Choroid plexus epithelial cell (primary cell): ENCODE results near the gene ALK.

Experiments used
- DNase-seq: peaks from one replicate; pipeline ENCODE4 v3.0.0-alpha.2; 2010; ENCODE audit warnings: low read depth
- H3K4me3 ChIP-seq: 2 replicates; pipeline ENCODE4 v1.5.1; 2011; ENCODE audit warnings: low read depth, mild to moderate bottlenecking, control low read depth, low read length, moderate library complexity
- CTCF ChIP-seq: conservative IDR thresholded peaks from 2 replicates; pipeline ENCODE4 v1.5.1; 2011; ENCODE audit warnings: low read depth, mild to moderate bottlenecking, control low read depth, inconsistent platforms, low read length, moderate library complexity

The ALK gene

DNA sequence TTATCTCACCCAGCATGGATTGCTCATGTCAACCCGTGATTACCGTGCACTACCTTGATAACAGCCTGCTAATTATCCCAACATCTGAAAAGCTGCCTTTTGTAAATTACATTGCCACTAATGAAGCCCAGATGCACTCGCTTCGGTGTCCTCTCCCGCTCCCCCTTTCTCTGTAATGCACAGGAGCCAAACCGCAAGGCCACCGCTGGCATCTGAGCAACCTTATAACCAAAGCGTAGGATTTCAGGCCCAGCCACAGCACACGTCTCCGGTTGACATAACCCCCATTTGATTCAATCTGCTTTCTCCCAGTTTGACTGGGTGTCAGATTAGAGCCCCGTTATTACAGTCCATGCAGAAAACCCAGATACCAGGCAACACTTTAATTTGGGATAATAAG, 341.2 kb downstream of the ALK start:
- no peak for DNase-seq
- no peak for TF ChIP-seq CTCF
- H3K4me3 ChIP-seq = no peak overlapping the region

- H3K4me3 ChIP-seq = no peak overlapping the region
- no peak for DNase-seq
- no peak for TF ChIP-seq CTCF
These were observed 341.8 kb downstream of the ALK start for GRCh38 chr2:29579495-29580169.

DNA sequence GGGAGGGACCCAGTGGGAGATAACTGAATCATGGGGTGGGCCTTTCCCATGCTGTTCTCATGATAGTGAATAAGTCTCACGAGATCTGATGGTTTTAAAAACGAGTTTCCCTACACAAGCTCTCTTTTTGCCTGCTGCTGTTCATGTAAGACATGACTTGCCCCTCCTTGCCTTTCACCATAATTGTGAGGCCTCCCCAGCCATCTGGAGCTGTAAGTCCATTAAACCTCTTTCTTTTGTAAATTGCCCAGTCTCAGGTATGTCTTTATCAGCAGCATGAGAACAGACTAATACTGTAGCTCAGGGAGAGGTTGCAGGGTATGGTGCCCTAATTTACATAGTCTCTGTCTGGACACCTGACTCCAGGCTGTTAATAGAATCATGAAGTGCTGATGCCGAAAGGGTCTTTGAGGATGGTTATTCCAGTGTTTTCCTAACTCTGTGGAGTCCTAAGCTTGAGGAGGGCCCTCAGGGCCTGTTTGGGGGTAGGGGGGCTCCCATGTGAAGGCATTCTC, 343.2 kb downstream of the ALK start:
- H3K4me3 ChIP-seq = no peak overlapping the region
- no peak for TF ChIP-seq CTCF
- DNase-seq = no peak

DNA sequence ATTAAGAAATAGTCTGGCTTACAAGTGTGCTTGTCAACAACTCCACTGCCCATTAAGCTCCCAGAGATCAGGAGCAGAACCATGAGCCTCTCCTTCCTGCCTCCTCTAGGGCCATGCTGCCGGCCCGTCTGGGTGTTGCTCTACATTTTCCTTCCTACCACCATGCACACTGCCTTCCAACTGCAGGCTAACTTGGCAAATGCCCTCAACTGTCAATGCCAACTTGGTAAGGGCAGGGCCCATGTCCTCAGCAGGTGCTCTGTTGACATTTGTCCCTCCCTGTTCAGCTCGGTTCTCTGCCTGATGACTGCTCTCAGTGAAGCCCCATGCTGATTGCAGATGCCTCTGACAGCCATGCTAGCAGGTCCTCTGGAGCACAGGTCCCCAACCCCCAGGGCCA, 345.2 kb downstream of the ALK start:
- no peak overlapping the region for H3K4me3 ChIP-seq
- DNase-seq = no peak
- TF ChIP-seq CTCF = no peak

DNA sequence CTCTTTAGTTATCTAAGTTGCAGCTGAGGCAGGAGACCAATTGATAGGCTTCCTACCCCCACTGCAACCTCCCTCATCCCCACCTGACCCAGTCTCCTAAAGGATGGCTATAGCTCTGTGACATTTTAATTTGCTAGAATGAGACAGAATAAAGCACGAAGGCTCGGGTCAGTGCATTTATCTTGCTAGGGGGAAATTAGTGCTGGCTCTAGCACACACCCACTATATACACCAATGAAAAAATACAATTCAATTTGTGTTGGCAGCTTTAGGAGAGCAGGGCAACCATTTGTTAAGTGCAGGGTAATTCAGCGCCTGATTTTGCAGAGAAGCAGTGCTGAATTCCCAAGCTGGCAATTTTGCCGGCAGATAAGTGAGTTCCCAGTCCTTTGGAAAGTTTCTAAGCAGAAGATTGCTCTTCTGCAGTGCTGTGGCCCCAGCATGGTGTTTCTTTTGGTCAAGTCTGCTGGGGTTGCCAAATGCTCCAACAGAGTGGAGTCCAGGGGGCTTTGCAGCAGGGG, 346.0 kb downstream of the ALK start:
- no peak for TF ChIP-seq CTCF
- no peak overlapping the region for H3K4me3 ChIP-seq
- no peak for DNase-seq

DNA sequence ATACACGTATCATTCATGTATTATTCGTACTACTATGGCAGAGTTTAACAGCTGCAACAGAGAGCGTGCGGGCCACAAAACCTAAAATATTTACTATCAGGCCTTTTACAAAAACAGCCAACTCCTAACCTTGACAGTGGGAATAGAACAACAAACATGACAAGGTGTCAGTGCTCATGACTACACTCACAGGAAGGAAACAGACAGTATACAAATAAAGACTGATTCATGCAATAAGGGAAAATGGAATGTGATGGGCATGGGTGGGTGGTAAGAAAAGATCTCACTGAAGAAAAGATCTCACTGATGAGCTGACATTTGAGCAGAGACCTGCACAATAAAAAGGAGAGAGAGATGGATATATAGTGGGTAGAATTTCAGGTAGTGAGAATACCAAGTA, 347.8 kb downstream of the ALK start:
- no peak for TF ChIP-seq CTCF
- no peak overlapping the region for H3K4me3 ChIP-seq
- DNase-seq = no peak

GRCh38 chr2:29573147-29573546, 348.2 kb downstream of the ALK start:
- TF ChIP-seq CTCF = no peak
- no peak overlapping the region for H3K4me3 ChIP-seq
- no peak for DNase-seq
